SK-N-SH (cell line): ENCODE data around the gene MSH2. TPM values are rescaled to one million over a fixed set of nuclear protein-coding genes. Genes with fewer than 3 reads are reported as not detected.

ENCODE experiments used
- CTCF ChIA-PET: fragments of 300-600, 350-600 bp; formaldehyde crosslinking; extraction: SDS; loops from one replicate; lab custom pipeline; 2021; lab: Yijun Ruan, JAX
- POLR2A ChIA-PET: fragments of 350-600 bp; sonication (Branson Sonifier 250); formaldehyde crosslinking; extraction: SDS; loops from one replicate; lab custom pipeline; 2020; ENCODE audit warnings: antibody characterized with exemption, inconsistent platforms; lab: Yijun Ruan, JAX
- DNase-seq: peaks from one replicate; pipeline ENCODE4 v3.0.0; 2012
- H2AFZ ChIP-seq: fragments of 200-600 bp; sonication (generic); 2 replicates; pipeline ENCODE4 v1.8.1; 2016; ENCODE audit warnings: antibody characterized with exemption, mild to moderate bottlenecking, low read depth
- H3F3A ChIP-seq: fragments of 200-600 bp; sonication (generic); replicated peaks from 2 replicates; pipeline ENCODE3; 2016; ENCODE audit warnings: antibody characterized with exemption, mild to moderate bottlenecking; ENCODE audit not compliant: insufficient read depth
- H3K27ac ChIP-seq, 2 experiments: fragments of 200-500 bp in 1 of 2; fragments of 200-600 bp in 1 of 2; sonication (Bioruptor generic) in 1 of 2; sonication (generic), shearing (Covaris generic) in 1 of 2; 2 replicates each; pipeline versions ENCODE4 v1.5.1 to v1.6.1; 2014 to 2016; ENCODE audit warnings: low read depth in 2 of 2, inconsistent platforms in 1 of 2, low read length in 1 of 2, mild to moderate bottlenecking in 1 of 2, mixed read lengths in 1 of 2
- H3K27me3 ChIP-seq: fragments of 200-600 bp; sonication (generic), shearing (Covaris generic); 2 replicates; pipeline ENCODE4 v1.6.1; 2016; ENCODE audit warnings: mixed run types; ENCODE audit not compliant: insufficient read depth
- H3K36me3 ChIP-seq, 2 experiments: fragments of 200-500 bp in 1 of 2; fragments of 200-600 bp in 1 of 2; sonication (Bioruptor generic) in 1 of 2; sonication (generic) in 1 of 2; replicated peaks in 1 of 2; 2 replicates each; pipeline versions ENCODE3 to v1.5.1; 2014 to 2016; ENCODE audit warnings: low read length in 1 of 2, mild to moderate bottlenecking in 1 of 2; ENCODE audit not compliant: insufficient read depth in 2 of 2, control insufficient read depth in 1 of 2
- H3K4me1 ChIP-seq, 2 experiments: fragments of 200-500 bp in 1 of 2; fragments of 200-600 bp in 1 of 2; sonication (Bioruptor generic) in 1 of 2; sonication (generic), shearing (Covaris generic) in 1 of 2; 2 replicates each; pipeline versions ENCODE4 v1.5.1 to v1.6.1; 2014 to 2016; ENCODE audit warnings: low read depth in 1 of 2, low read length in 1 of 2, mixed run types in 1 of 2; ENCODE audit not compliant: insufficient read depth in 2 of 2, control insufficient read depth in 1 of 2
- H3K4me2 ChIP-seq: fragments of 200-600 bp; sonication (generic), shearing (Covaris generic); 2 replicates; pipeline ENCODE4 v1.6.1; 2017; ENCODE audit warnings: mixed run types
- H3K4me3 ChIP-seq, 2 experiments: fragments of 200-500 bp in 1 of 2; fragments of 200-600 bp in 1 of 2; sonication (Bioruptor generic) in 1 of 2; sonication (generic), shearing (Covaris generic) in 1 of 2; 2 replicates each; pipeline versions ENCODE4 v1.5.1 to v1.8.1; 2014 to 2016; ENCODE audit warnings: low read depth in 2 of 2, inconsistent platforms in 1 of 2, low read length in 1 of 2, mild to moderate bottlenecking in 1 of 2, mixed read lengths in 1 of 2, moderate library complexity in 1 of 2
- H3K79me2 ChIP-seq: fragments of 200-600 bp; sonication (generic); 2 replicates; pipeline ENCODE4 v1.8.1; 2017; ENCODE audit warnings: mild to moderate bottlenecking; ENCODE audit not compliant: insufficient read depth
- H3K9ac ChIP-seq: fragments of 200-600 bp; sonication (generic); 2 replicates; pipeline ENCODE4 v1.6.1; 2017; ENCODE audit warnings: mixed run types
- H3K9me2 ChIP-seq: fragments of 200-600 bp; sonication (generic); 2 replicates; pipeline ENCODE4 v1.6.1; 2017; ENCODE audit warnings: mixed run types
- H3K9me3 ChIP-seq: fragments of 200-600 bp; sonication (generic); 2 replicates; pipeline ENCODE4 v1.6.1; 2017; ENCODE audit warnings: mixed run types, mild to moderate bottlenecking, moderate library complexity
- H4K20me1 ChIP-seq: fragments of 200-600 bp; sonication (generic); 2 replicates; pipeline ENCODE4 v1.6.1; 2017; ENCODE audit warnings: mild to moderate bottlenecking, mixed run types; ENCODE audit not compliant: insufficient read depth
- CTCF ChIP-seq: fragments of 200-600 bp; sonication (generic); IDR thresholded peaks from 2 replicates; pipeline ENCODE4 v1.6.1; 2017; ENCODE audit warnings: antibody characterized with exemption, mild to moderate bottlenecking, moderate library complexity
- FOSL2 ChIP-seq: IDR thresholded peaks from 2 replicates; pipeline ENCODE4 v1.4.0; 2012; ENCODE audit warnings: low read depth, mild to moderate bottlenecking, moderate library complexity, borderline replicate concordance
- RCOR1 ChIP-seq: fragments of 150-350 bp; IDR thresholded peaks from 2 replicates; pipeline ENCODE4 v1.6.1; 2017; ENCODE audit warnings: antibody characterized with exemption, low read length
- TCF12 ChIP-seq: IDR thresholded peaks from 2 replicates; pipeline ENCODE4 v1.4.0; 2012
- USF2 ChIP-seq: fragments of 150-350 bp; IDR thresholded peaks from 2 replicates; pipeline ENCODE4 v1.6.1; 2017; ENCODE audit warnings: antibody characterized with exemption, low read length, low read depth, borderline replicate concordance
- WGBS: methylation state at CpG from one replicate; pipeline ENCODE4 v1.1.6; 2017; ENCODE audit warnings: low lambda C conversion rate; 5-methylcytosine and 5-hydroxymethylcytosine counted together
- polyA plus RNA-seq, 3 experiments: library from polyadenylated mRNA; depleted of rRNA; stranded (reverse); fragments of >200 nt; gene quantifications; 2 replicates each; pipeline ENCODE4 v1.2.3, GENCODE V29; 2012
- small RNA-seq, 7 experiments: library from RNA; depleted of rRNA; stranded (forward); fragments of <200 nt; gene quantifications; one replicate each; pipeline ENCODE3, GENCODE V24; 2012

Gene MSH2
- polyA plus RNA-seq, 1 of the 3 experiments (the other 2 are of a cell fraction) = 13.7 TPM

DNA sequence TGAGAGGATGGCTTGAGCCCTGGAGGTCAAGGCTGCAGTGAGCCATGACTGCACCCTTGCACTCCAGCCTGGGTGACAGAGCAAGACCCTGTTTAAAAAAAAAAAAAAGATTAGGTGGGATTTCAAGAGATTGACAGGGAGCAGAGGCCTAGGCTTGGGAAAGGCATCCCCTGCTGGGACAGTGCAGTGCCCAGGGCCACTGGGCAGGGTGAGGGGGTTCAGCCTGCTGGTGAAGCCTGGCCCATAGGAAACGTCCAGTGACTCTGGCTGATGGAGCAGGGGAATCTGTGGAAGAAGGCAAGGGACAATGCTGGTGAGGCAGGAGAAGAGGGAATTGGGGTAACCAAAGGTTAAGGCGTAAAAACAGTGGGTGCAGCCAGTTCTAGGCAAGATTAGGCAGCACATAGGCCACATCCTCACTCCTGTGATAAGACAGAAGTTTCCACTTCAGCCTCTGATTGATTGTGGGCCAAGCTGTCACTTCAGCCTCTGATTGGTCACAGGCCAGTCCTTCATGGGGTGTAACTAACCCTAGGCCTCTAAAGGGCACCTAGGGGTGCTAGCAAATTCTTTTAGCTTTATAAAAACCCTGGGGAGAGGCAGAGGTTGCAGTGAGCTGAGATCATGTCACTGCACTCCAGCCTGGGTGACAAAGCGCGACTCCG, 128.6 kb downstream of the MSH2 start:
- H3K9me2 ChIP-seq = no peaks in the 10 kb centered on the region
- H3K79me2 ChIP-seq = no peaks in the 10 kb centered on the region
- no peak overlapping the region for H3K27ac ChIP-seq
- 87% methylated on average over 5 of the region's 5 CpGs for WGBS
- ChIA-PET POLR2A (no interaction called here), CTCF (interaction anchor here (2.6 kb wide), 1 partner anchor 11 kb away, joined by 10 read pairs; no protein-coding TSS in a partner anchor)
- TF ChIP-seq FOSL2 (no peak), CTCF (no peak), USF2 (no peak), RCOR1 (no peak), TCF12 (no peak)
- no peaks in the 10 kb centered on the region for H3K27me3 ChIP-seq
- no peak overlapping the region for H3K4me3 ChIP-seq
- H3K36me3 ChIP-seq = no peaks in the 10 kb centered on the region
- H4K20me1 ChIP-seq = no peaks in the 10 kb centered on the region
- H3F3A ChIP-seq = no peaks in the 10 kb centered on the region
- H3K9me3 ChIP-seq = no peaks in the 10 kb centered on the region
- no peak for DNase-seq
- no peak overlapping the region for H3K4me2 ChIP-seq
- H2AFZ ChIP-seq = no peak overlapping the region
- peaks cover 0 to 17% of the 10 kb centered on the region in 2 experiments; a peak in 2 of 4 replicates for H3K4me1 ChIP-seq
- H3K9ac ChIP-seq = no peak overlapping the region

Small RNA genes lying within 50 kb of the gene (small RNA-seq; reads per million reads assigned to genes)
- 0 to 0.59 (median 0) reads per million in 7 experiments for gene MIR559
- 0 reads per million in 7 experiments for gene RF00017
- 0 reads per million in 7 experiments for gene RN7SKP119

Other genes with a start within 250 kb of the MSH2 start
- 0.20 and 0.21 TPM in 2 replicates for gene STPG4, start 247.8 kb upstream of the MSH2 start, polyA plus RNA-seq (2012; rRNA removed)
- gene CALM2, start 226.6 kb upstream of the MSH2 start, polyA plus RNA-seq (2012; rRNA removed) = 401 and 491 TPM in 2 replicates
- gene EPCAM, start 33.8 kb upstream of the MSH2 start, polyA plus RNA-seq (2012; rRNA removed) = 0.43 and 0.54 TPM in 2 replicates
- gene KCNK12, start 167.8 kb downstream of the MSH2 start, polyA plus RNA-seq (2012; rRNA removed) = 0.02 TPM in 1 of 2 replicates, not detected in the other